ENCODE data around the gene NUDT14.

NUDT14 gene

GRCh38 chr14:105195522-105196264, 14.6 kb upstream of the NUDT14 start:
- Histone ChIP-seq H3K9ac (ENCODE audit: insufficient read length, low read depth) (peak overlapping the region; percentile 72), H3K36me3 (ENCODE audit: insufficient read depth, insufficient read length, low read length) (no peaks in the 10 kb centered on the region), H3K4me1 (ENCODE audit: insufficient read depth, insufficient read length) (peaks cover 18% of the 10 kb centered on the region), H3K4me3 (ENCODE audit: insufficient read length, low read depth) (peak overlapping the region; percentile 0), H3K27me3 (ENCODE audit: insufficient read depth, insufficient read length) (peaks cover 57% of the 10 kb centered on the region), H3K9me3 (ENCODE audit: insufficient read depth, low read length) (no peaks in the 10 kb centered on the region)
- no peak for DNase-seq (ENCODE audit: low read depth, low spot score)
- TF ChIP-seq ZNF274 (IDR thresholded peaks at IDR 0.05; ENCODE audit: low read depth, low read length): no peak
- no peak for TF ChIP-seq SUZ12 (IDR thresholded peaks at IDR 0.05; ENCODE audit: extremely low read depth, insufficient read depth, insufficient read length)
- TF ChIP-seq YY1 (IDR thresholded peaks at IDR 0.05; ENCODE audit: insufficient read depth, insufficient read length): no peak

DNA sequence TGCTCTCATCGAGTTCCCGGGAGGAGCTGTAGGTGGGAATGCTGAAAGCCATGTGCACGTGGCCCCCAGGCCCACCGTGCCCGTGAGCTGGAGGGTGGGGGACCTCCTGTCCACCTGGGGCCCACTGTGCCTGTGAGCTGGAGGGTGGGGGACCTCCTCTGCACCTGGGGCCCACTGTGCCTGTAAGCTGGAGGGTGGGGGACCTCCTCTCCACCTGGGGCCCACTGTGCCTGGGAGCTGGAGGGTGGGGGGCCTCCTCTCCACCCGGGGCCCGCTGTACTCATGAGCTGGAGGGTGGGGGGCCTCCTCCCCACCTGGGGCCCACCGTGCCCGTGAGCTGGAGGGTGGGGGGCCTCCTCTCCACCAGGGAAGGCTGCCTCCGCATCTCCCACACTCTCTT, 13.9 kb upstream of the NUDT14 start:
- Histone ChIP-seq H3K9ac (ENCODE audit: insufficient read length, low read depth) (no peak overlapping the region), H3K9me3 (ENCODE audit: insufficient read depth, low read length) (no peaks in the 10 kb centered on the region), H3K27me3 (ENCODE audit: insufficient read depth, insufficient read length) (peaks cover 57% of the 10 kb centered on the region), H3K36me3 (ENCODE audit: insufficient read depth, insufficient read length, low read length) (no peaks in the 10 kb centered on the region), H3K4me3 (ENCODE audit: insufficient read length, low read depth) (no peak overlapping the region), H3K4me1 (ENCODE audit: insufficient read depth, insufficient read length) (peaks cover 18% of the 10 kb centered on the region)
- no peak for DNase-seq (ENCODE audit: low read depth, low spot score)
- TF ChIP-seq YY1 (IDR thresholded peaks at IDR 0.05; ENCODE audit: insufficient read depth, insufficient read length) (no peak), ZNF274 (IDR thresholded peaks at IDR 0.05; ENCODE audit: low read depth, low read length) (no peak), SUZ12 (IDR thresholded peaks at IDR 0.05; ENCODE audit: extremely low read depth, insufficient read depth, insufficient read length) (no peak)

GRCh38 chr14:105193916-105194782, 13.0 kb upstream of the NUDT14 start:
- Histone ChIP-seq H3K9ac (ENCODE audit: insufficient read length, low read depth) (no peak overlapping the region), H3K27me3 (ENCODE audit: insufficient read depth, insufficient read length) (peaks cover 52% of the 10 kb centered on the region), H3K36me3 (ENCODE audit: insufficient read depth, insufficient read length, low read length) (no peaks in the 10 kb centered on the region), H3K9me3 (ENCODE audit: insufficient read depth, low read length) (no peaks in the 10 kb centered on the region), H3K4me1 (ENCODE audit: insufficient read depth, insufficient read length) (peaks cover 18% of the 10 kb centered on the region), H3K4me3 (ENCODE audit: insufficient read length, low read depth) (no peak overlapping the region)
- no peak for TF ChIP-seq YY1 (IDR thresholded peaks at IDR 0.05; ENCODE audit: insufficient read depth, insufficient read length)
- TF ChIP-seq ZNF274 (IDR thresholded peaks at IDR 0.05; ENCODE audit: low read depth, low read length): no peak
- no peak for TF ChIP-seq SUZ12 (IDR thresholded peaks at IDR 0.05; ENCODE audit: extremely low read depth, insufficient read depth, insufficient read length)
- DNase-seq (ENCODE audit: low read depth, low spot score): no peak

GRCh38 chr14:105192866-105193731, 12.0 kb upstream of the NUDT14 start:
- Histone ChIP-seq H3K4me3 (ENCODE audit: insufficient read length, low read depth) (no peak overlapping the region), H3K9ac (ENCODE audit: insufficient read length, low read depth) (no peak overlapping the region), H3K4me1 (ENCODE audit: insufficient read depth, insufficient read length) (peaks cover 18% of the 10 kb centered on the region), H3K27me3 (ENCODE audit: insufficient read depth, insufficient read length) (peaks cover 41% of the 10 kb centered on the region), H3K9me3 (ENCODE audit: insufficient read depth, low read length) (peaks cover 6% of the 10 kb centered on the region; the same call in 1 of the 2 replicates), H3K36me3 (ENCODE audit: insufficient read depth, insufficient read length, low read length) (no peaks in the 10 kb centered on the region)
- no peak for TF ChIP-seq YY1 (IDR thresholded peaks at IDR 0.05; ENCODE audit: insufficient read depth, insufficient read length)
- TF ChIP-seq SUZ12 (IDR thresholded peaks at IDR 0.05; ENCODE audit: extremely low read depth, insufficient read depth, insufficient read length): no peak
- TF ChIP-seq ZNF274 (IDR thresholded peaks at IDR 0.05; ENCODE audit: low read depth, low read length): no peak
- DNase-seq (ENCODE audit: low read depth, low spot score): no peak

DNA sequence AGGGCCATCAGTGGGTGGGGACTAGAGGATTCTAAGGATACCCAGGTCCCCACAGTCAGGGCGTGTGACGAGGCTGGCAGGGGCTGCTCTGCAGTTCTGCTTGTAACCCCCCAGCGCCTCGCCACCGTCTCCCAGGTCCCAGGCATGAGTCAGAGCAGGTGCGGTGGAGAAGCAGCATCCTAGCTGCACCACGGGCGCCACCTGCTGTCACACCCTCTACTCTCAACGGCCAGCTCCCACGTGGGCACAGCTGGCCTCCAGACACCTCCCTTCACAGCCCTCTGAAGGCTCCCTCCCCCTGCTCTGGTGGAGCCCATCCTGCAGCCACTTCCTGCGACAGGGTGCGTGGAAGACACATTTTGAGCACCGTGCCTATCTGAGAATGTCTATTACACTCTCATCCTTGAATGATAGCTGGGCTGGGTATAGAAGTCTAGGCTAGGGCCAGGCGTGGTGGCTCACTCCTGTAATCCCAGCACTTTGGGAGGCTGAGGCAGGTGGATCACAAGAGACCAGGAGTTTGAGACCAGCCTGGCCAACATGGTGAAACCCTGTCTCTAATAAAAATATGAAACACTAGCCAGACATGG, 6.9 kb upstream of the NUDT14 start:
- H3K4me3 ChIP-seq (ENCODE audit: insufficient read length, low read depth): no peak overlapping the region
- TF ChIP-seq SUZ12 (IDR thresholded peaks at IDR 0.05; ENCODE audit: extremely low read depth, insufficient read depth, insufficient read length) (no peak), ZNF274 (IDR thresholded peaks at IDR 0.05; ENCODE audit: low read depth, low read length) (no peak), YY1 (IDR thresholded peaks at IDR 0.05; ENCODE audit: insufficient read depth, insufficient read length) (no peak)
- H3K27me3 ChIP-seq (ENCODE audit: insufficient read depth, insufficient read length): peaks cover 6% of the 10 kb centered on the region
- no peaks in the 10 kb centered on the region for H3K36me3 ChIP-seq (ENCODE audit: insufficient read depth, insufficient read length, low read length)
- H3K9me3 ChIP-seq (ENCODE audit: insufficient read depth, low read length): peaks cover 10% of the 10 kb centered on the region; the same call in 1 of the 2 replicates
- no peak for DNase-seq (ENCODE audit: low read depth, low spot score)
- no peak overlapping the region for H3K9ac ChIP-seq (ENCODE audit: insufficient read length, low read depth)
- no peaks in the 10 kb centered on the region for H3K4me1 ChIP-seq (ENCODE audit: insufficient read depth, insufficient read length)

DNA sequence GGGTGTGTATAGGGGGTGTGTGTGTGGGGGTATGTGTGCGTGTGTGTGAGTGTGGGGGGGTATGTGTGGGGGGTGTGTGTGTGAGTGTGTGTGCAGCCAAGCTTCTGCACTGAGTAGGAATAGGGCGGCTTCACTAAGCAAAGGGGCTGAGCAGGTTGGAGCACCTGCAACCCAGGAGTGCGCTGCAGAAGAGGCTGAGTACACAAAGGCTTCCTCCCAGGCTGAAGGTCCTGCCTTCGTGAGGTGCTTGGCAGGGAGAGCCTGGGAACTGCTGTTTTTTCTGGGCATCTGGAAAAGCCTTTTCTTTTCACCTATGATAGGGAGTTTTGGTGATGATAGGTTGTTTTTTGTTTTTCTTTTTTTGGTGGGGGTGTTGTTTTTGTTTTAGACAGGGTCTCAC, 6.0 kb upstream of the NUDT14 start:
- Histone ChIP-seq H3K4me3 (ENCODE audit: insufficient read length, low read depth) (no peak overlapping the region), H3K36me3 (ENCODE audit: insufficient read depth, insufficient read length, low read length) (no peaks in the 10 kb centered on the region), H3K9me3 (ENCODE audit: insufficient read depth, low read length) (peaks cover 10% of the 10 kb centered on the region; the same call in 1 of the 2 replicates), H3K9ac (ENCODE audit: insufficient read length, low read depth) (no peak overlapping the region), H3K27me3 (ENCODE audit: insufficient read depth, insufficient read length) (peaks cover 12% of the 10 kb centered on the region), H3K4me1 (ENCODE audit: insufficient read depth, insufficient read length) (no peaks in the 10 kb centered on the region)
- DNase-seq (ENCODE audit: low read depth, low spot score): no peak
- TF ChIP-seq ZNF274 (IDR thresholded peaks at IDR 0.05; ENCODE audit: low read depth, low read length): no peak
- TF ChIP-seq YY1 (IDR thresholded peaks at IDR 0.05; ENCODE audit: insufficient read depth, insufficient read length): no peak
- TF ChIP-seq SUZ12 (IDR thresholded peaks at IDR 0.05; ENCODE audit: extremely low read depth, insufficient read depth, insufficient read length): no peak
